Sciatic nerve (tissue), 2 donors: ENCODE data around the gene WFDC1. TPM values are rescaled to one million over a fixed set of nuclear protein-coding genes. Genes with fewer than 3 reads are reported as not detected.
"Not testable (repeated sequence)": the region's sequence is repeated elsewhere in the genome, so short reads cannot be mapped to it uniquely, and the experiment has no call there.

Source experiments
- ATAC-seq: fragments of 200-7000 bp; cut with Tn5 transposase; one replicate; pipeline ENCODE4 v1.9.1; 2020; ENCODE audit warnings: mild to moderate bottlenecking, moderate library complexity
- DNase-seq: peaks from one replicate; pipeline ENCODE4 v3.0.0-alpha.2; 2020; ENCODE audit warnings: low spot score
- intact Hi-C: fragments of 100-400 bp; cut with DNase I; formaldehyde crosslinking; loops from one replicate; pipeline ENCODE4 v1.14.2; 2022
- total RNA-seq: library from RNA; stranded (reverse); fragmentation: NEBNext Ultra II Directional; extraction: Animal tissue kit (Norgen Biotek cat#: 25700); gene quantifications from one replicate; pipeline ENCODE4 v1.2.1, GENCODE V29; 2021
- donor health status: DM: no; HTN: no; CAD: no.
- donor health status: DM: no; HTN: no; CAD: no.

Gene WFDC1
- total RNA-seq, 1 donor from 2014 or later = 31.6 TPM

DNA sequence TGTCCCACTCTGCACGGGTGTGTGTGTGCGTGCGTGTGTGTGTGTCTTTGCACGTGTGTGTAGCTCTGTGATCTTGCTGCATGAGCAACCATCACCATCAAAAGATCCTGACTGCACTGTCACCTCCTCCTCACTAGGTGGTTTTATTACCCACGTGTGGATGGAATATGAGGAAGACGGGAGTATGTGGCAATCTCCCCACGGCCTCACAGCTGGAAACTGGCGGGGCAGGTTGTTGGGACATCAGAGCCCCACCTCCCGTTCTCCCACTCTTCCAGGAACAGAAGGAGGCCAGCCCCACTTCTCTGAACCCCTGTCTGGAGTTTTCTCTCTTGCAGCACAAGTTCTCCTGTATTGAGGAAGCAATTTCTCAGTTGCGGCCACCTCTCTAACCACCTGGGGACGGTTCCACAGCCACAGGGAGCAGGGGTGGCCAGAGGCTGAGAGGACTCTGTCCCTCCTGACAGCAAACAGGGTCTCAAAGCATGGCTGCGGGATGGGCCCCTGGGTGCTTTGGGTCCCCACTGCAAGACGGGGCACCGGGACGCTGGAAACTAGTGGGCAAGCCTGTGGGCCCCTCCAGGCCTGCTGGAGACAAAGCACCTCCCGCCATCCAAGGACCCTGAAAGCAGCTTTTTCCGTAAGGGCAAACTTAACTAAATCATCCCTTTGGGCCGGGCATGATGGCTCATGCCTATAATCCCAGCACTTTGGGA, 45.8 kb downstream of the WFDC1 start:
- no peak for DNase-seq

DNA sequence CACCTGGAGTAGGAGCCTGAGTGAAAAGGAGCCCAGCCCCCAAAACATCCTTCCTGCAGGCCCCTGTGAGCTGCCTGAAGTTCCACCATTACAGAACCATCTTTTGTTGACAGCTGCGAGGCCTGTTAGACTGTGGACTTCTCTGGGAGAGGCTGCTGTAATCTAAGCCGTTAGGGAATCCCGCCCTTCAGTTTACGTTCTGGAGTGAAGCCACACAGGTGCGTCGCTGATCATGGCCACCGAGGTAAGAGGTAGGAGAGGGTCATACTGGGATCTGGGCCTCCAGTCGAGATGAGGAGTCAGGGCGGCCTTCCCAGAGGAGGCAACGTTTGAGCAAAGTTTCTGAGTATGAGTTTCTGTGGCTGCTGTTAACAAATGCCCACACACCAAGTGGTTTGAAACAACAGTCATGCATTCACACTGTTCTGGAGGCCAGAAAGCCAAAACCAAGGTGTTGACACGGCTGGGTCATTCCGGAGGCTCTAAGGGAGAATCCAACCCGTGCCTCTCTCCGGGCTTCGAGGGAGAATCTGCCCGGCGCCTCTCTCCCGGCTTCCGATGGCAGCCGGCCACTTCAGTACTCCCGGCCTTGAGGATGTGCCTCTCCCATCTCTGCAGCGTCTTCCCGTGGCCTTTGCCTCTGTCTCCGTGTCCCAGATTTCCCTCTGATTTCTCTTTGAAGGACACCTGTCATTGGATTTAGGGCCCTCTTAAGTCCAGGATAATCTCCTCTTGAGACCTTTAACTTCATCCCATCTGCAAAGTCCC, 47.0 kb downstream of the WFDC1 start:
- ATAC-seq = no peak
- DNase-seq = no peak
- intact Hi-C loops = no loop called here

More for the DNA sequence above, 45.8 kb downstream of the WFDC1 start:
- ATAC-seq = peak; percentile 59
- intact Hi-C loops = no loop called here

DNA sequence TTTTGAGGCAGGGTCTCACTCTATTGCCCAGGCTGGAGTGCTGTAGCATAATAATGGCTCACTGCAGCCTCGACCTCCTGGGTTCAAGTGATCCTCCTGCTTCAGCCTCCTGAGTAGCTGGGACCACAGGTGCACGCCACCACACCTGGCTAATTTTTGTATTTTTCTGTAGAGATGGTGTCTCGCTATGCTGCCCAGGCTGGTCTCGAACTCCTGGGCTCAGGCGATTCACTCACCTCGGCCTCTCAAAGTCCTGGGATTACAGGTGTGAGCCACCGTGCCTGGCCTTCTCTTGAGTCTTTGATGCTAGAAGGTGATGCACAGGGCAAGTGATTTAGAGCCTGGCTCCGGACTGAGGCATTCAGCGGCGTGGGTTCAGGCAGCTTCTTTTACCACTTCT, 49.1 kb downstream of the WFDC1 start:
- intact Hi-C loops, DNase-seq, ATAC-seq: not testable (repeated sequence)

DNA sequence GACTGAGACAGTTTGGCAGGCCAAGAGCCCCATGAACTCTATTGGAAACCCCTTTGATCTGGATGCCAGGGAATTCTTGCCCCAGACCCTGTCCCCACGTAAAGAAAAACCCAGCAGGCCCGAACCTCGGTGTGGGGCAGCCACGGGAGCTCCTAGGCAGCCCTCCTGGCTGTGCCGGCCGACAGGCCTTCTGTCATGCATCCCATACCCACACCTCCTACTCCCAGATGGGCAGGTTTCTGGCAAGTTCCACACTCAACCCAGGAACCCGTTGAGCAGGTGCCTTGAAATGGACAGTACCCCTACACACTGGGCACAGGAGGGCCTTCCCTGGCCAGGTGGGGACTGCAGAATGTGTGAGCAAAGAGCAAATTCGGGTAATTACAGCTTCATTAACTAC, 50.1 kb downstream of the WFDC1 start:
- DNase-seq (no peak), ATAC-seq (no peak)
- intact Hi-C loops = no loop called here

DNA sequence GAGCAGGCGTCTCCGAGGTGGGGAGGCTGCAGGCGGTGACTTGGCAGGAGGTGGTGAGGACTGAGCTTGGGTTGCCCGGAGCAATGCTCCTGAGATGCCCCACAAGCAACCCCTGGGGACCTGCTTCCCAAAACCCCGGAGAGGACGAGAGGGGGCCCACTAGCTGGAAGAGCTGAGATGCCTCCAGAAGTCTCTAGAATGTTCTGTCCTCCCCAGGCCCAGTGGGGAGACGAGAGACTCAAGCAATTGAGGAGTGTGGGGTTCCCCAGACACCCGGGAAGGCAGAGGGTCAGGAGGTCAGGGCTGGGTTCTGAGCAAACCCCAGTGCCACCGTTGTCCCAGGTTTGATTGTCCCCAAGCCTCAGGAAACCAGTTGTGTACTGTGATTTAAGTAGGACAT, 52.5 kb downstream of the WFDC1 start:
- no peak for DNase-seq

DNA sequence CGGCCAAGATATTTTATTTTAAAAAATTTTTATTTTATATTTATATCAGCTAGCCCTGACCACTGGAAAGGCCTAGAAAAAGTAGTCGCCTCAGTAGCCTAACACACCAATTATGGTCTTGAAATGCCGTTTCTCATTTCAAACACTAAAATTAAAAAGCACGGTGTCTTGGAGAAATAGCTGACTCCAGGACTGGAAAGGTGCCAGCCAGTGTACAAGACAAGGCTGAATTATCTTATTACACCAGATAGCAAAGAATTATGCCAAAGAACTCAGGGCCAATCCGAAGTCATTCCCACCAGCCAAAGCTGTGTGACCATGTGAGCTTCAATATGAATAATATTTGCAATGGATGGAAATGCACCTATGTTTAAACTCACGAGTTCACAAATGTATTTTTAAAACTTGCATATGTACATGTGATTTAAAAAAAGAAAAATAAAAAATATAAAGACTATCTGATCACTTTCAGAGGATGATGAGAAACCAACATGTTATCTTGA, 53.8 kb downstream of the WFDC1 start:
- intact Hi-C loops = no loop called here
- no peak for ATAC-seq
- DNase-seq = no peak

More for the DNA sequence above, 52.5 kb downstream of the WFDC1 start:
- no peak for ATAC-seq
- intact Hi-C loops = no loop called here

DNA sequence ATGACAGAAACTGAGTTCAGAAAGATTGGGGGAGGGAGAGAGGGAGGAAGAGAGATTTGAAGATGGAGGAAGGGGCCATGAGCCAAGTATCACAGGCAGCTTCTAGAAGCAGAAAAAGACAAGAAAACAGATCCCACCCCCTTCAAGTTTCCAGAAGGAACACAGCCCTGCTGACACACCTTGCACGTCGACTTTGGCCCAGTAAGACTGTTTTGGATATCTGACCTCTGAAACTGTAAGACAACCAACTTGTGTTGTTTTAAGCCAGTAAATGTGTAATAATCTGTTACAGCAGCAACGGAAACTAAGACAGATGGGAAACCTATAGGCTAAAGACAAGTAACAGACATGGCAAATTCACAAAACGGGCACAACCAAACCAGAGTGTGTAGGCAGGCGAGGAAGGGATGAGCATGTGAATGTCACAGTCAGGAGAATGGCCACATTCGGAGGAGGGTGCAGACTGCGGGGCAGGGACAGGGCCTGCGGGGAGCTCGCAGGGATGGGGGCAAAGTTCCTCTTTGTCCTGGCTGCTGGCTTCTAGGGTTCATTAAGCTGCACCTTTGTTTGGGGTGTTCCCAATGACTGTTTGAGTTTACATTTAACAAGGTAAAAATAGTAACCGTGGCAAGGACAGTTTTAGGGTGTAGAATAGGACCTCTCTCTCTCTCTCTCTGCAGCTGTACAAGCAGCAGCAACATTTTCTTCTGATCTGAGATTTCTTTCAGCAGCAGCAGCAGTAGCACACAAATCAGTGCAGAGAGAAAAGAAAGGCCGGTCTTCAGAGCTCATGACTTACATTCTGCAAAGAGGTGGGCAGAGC, 55.4 kb downstream of the WFDC1 start:
- DNase-seq (no peak), ATAC-seq (no peak)
- intact Hi-C loops = no loop called here

DNA sequence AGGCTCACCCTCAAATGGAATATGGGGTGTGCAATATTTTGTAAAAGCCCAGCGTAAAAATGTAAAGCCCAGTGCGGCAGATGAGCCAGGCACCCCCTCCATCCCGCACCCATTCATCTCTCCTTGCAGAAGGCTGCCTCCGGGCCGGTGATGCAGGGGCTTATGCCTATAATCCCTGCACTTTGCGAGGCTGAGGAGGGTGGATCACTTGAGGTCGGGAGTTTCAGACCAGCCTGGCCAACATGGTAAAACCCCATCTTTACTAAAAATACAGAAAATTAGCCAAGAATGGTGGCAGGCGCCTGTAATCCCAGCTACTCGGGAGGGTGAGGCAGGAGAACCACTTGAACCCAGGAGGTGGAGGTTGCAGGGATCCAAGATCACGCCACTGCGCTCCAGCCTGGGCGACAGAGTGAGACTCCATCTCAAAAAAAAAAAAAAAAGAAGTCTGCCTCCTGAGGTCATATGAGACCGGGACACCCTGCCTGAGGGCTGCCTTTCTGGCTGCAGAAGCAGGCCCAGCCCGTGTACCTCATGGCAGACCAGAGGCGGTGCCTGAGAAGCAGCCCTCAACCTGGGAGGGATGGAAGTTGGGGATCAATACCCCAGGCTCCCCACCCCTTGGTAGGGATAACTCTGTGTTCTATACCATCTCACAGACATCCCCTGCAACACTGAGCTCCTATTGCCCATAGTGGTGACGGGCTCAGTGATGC, 56.2 kb downstream of the WFDC1 start:
- intact Hi-C loops = no loop called here
- DNase-seq (no peak), ATAC-seq (no peak)

DNA sequence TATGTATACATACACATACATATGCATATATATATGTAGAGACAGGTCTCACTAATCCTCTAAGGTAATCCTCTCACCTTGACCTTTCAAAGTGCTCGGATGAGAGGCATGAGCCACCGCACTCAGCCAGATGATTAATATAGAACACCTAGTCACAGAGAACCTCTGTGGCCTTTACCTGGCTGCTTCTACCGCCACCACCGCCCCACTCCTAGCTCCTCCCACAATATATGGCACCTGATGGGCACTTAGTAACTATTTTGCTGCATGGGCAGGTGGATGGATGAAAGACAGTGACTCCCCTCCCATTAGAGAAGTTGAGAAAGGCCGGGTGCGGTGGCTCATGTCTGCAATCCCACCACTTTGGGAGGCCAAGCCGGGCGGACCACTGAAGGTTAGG, 57.0 kb downstream of the WFDC1 start:
- ATAC-seq (no peak), DNase-seq (no peak)
- intact Hi-C loops = no loop called here

DNA sequence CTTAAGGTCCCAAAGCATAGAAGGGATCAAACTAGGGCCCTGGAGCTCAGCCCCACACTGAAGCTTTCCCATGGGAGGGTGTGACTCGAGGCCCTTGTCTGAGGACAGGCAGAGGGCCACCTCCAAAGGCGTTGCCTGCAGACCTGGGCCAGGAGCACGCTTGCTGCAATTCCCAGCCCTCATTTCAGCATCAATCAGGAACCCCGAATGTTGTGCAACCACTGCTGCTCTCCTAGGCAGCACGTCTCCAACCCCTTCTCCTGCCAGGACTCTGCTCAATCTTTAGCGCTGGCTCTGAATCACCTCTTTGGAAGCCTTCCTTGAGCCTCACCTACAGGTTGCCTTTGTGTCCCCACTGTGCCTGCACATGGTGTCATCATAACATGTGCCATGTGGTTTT, 59.6 kb downstream of the WFDC1 start:
- no peak for ATAC-seq

DNA sequence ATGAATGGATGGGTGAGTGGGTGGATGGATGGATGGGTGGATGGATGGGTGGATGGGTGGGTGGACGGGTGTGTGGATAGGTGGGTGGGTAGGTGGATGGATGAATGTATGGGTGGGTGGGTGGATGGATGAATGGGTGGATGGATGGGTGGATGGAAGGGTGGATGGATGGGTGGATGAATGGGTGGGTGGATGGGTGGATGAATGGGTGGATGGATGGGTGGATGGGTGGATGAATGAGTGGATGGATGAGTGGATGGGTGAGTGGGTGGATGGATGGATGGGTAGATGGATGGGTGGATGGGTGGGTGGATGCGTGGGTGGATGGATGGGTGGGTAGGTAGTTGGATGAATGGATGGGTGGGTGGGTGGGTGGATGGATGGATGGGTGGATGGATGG, 60.5 kb downstream of the WFDC1 start:
- intact Hi-C loops = no loop called here
- DNase-seq (no peak), ATAC-seq (no peak)

More for the DNA sequence above, 59.6 kb downstream of the WFDC1 start:
- no peak for DNase-seq
- intact Hi-C loops = no loop called here

DNA sequence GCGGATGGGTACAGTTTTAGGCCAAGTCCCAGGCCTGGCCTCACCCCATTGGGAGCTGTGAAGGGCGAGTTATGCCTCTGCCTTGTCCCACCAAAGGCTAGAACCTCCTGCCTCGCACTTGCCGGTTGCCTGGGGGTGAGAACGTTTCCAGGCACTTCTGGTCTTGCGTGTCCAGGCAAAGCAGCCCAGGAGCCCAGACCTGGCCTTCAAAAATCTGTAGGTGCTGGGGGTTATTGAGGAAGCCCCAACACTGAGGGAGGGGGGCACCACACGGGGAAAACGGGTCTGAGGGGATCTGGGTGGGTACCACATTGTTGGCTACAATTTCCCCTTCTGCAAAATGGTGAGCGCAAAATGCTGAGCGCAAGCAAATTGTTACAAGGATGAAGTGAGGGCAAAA, 61.5 kb downstream of the WFDC1 start:
- intact Hi-C loops = no loop called here
- ATAC-seq (no peak), DNase-seq (no peak)

DNA sequence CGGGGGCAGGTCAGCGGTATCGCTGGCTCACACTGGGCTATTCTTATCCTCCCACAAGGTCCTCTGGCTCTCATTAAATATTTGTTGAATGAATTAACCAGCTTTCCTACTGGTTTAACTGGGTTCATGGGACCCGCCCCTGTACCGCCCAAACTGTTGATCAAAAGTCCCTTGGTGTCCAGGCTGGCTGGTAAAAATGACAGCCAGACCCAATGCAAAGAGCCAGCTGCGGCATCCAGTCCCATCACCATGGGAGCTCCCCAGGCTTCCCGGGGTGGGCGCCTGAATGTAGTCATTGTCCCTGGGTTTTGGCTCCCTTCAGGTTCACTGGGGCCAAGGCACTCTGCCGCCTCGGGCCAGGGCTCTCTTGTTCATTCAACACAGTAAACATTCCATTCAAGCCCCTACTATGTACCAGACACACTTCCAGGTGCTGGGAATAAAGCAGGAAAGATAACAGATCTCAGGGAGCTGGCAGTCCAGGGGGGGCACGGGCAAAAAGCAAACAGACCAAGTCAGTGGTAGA, 62.0 kb downstream of the WFDC1 start:
- ATAC-seq (peak; percentile 88), DNase-seq (no peak)
- intact Hi-C loops = no loop called here

DNA sequence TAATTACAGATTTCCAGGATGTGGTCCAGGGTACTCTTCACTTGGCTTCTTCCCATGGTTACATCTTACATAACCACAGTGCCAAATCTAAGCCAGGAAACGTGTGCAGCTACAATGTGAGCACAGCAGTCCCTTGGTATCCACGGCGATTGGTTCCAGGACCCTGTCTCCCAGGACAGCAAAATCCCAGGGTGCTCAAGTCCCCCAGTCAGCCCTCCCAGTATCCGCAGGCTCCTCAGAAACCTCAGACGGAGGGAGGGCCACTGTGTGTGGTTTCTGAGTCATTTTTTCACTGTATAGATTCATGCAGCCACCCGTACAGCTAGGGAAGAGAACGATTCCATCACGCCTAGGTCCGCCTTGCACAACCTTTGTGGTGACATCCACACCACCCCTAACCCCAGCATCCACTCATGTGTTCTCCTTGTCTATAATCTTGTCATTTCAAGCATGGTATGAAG, 62.5 kb downstream of the WFDC1 start:
- DNase-seq = no peak
- intact Hi-C loops = no loop called here
- peak; percentile 59 for ATAC-seq

DNA sequence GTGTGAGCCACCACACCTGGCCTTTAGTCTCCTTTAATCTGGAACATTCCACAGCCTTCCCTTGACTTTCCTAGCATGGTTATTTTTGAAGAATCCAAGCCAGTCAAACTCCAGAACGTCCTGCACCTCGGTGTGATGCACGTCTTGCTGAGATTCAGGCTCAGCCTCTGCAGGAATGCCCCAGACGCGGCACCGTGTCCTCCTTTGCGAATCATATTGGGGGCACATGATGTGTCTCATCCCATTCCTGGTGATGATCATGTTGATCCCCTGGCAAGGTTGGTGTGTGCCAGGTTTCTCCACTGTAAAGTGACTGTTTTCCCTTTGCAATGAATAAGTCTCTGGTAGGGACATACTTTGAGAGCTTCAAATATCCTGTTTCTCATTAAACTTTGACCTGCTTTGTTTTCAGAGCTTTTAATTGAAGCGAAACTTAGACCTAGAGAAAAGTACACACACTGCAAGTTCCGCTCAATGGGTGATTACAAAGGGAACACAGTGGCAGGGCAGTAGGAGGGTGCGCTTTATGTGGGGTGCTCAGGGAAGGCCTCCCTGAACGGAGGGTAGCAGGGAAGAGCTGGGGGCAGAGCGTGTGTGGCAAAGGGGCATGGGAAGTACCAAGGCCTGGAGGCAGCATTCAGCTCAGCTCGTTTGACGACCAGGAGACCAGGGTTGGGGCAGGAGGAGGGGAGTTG, 64.1 kb downstream of the WFDC1 start:
- ATAC-seq (no peak), DNase-seq (no peak)
- intact Hi-C loops = no loop called here

DNA sequence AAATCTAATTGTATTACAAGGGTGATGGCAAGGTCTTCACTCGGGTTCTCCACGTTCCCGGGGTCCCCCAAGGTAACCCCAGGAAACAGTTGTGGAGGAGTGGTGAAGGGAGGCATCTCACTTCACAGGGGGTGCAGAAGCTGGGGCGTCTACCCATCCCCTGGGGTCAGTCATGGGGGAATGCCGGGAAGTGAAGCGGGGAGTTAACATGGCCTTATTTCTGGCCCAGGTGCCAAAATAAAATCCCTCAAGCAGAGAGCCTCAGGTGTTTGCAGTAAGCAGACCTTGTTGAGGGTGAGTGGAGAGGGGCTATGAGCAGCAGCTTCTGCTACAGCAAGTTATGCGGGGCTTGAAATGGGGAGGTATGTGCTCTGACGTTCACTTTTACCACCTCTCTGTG, 64.6 kb downstream of the WFDC1 start:
- intact Hi-C loops = no loop called here
- DNase-seq (no peak), ATAC-seq (no peak)

DNA sequence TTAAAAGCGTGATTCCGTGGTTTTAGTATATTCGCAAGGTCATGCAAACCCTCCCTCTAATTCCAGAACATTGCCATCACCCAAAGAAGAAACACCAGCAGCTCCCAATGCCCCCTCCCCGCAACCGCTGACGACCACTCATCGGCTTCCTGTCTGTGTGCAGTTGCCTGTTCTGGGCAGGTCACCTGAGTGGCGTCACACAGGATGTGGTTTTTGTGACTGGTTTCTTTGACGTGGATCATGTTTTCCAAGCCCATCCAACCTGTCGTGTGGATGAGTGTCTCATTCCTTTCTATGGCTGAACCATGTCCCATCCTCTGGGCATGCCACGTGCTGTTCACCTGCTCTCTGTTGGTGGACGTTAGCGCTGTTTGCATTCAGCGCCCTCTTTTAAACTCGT, 65.5 kb downstream of the WFDC1 start:
- DNase-seq = no peak
- intact Hi-C loops = no loop called here
- ATAC-seq = no peak

DNA sequence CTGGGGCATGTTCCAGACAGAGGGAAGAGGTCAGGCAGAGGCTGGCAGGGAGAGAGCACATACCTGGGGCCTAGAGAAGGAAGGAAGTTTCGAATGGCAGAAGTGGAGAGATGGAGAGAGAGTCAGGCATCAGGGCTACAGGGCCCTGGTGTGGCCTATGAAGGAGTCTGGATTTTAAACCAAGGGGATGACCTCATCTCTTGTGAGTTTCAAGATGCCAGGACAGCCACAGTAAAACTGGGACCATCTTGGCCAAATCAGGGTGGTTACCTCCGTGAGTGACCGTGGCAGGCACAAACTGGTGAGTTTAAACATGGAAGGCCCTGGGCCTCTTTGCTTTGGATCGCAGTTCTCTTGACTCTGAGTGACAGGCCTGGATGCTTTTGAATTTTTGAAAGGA, 66.1 kb downstream of the WFDC1 start:
- ATAC-seq (no peak), DNase-seq (no peak)
- intact Hi-C loops = no loop called here
